ENCODE data around the gene BRD1.
A peak's percentile ranks its signal among the peaks of the same experiment; 100 is the strongest.
"Not testable (repeated sequence)": the region's sequence is repeated elsewhere in the genome, so short reads cannot be mapped to it uniquely, and the experiment has no call there.

The BRD1 gene

GRCh38 chr22:49767355-49768062 is 60.2 kb downstream of the BRD1 start:
- DNase-seq, result peak; percentile 18

GRCh38 chr22:49765951-49766350 is 61.7 kb downstream of the BRD1 start:
- peak; percentile 12 for DNase-seq

- peak; percentile 13 for DNase-seq
Observed at GRCh38 chr22:49765091-49765771, 62.4 kb downstream of the BRD1 start.

GRCh38 chr22:49764127-49764581 is 63.5 kb downstream of the BRD1 start:
- DNase-seq, result peak; percentile 25

- DNase-seq, result no peak
Observed at GRCh38 chr22:49763696-49764095, 64.0 kb downstream of the BRD1 start.

- DNase-seq, result no peak
Observed at GRCh38 chr22:49763138-49763537, 64.5 kb downstream of the BRD1 start.

GRCh38 chr22:49762571-49762970 is 65.1 kb downstream of the BRD1 start:
- DNase-seq, result not testable (repeated sequence)

- no peak for DNase-seq
Observed at GRCh38 chr22:49761836-49762235, 65.8 kb downstream of the BRD1 start.

GRCh38 chr22:49760630-49761571 is 66.8 kb downstream of the BRD1 start:
- peak; percentile 18 for DNase-seq

GRCh38 chr22:49760280-49760629 is 67.4 kb downstream of the BRD1 start:
- no peak for DNase-seq

- no peak for DNase-seq
Observed at GRCh38 chr22:49756676-49757075, 71.0 kb downstream of the BRD1 start.

- no peak for DNase-seq
Observed at GRCh38 chr22:49756201-49756600, 71.5 kb downstream of the BRD1 start.

GRCh38 chr22:49755631-49756001 is 72.1 kb downstream of the BRD1 start:
- DNase-seq, result no peak

- DNase-seq, result no peak
Observed at GRCh38 chr22:49754696-49755630, 72.7 kb downstream of the BRD1 start.

GRCh38 chr22:49753961-49754695 is 73.5 kb downstream of the BRD1 start:
- DNase-seq, result no peak

GRCh38 chr22:49753276-49753890 is 74.3 kb downstream of the BRD1 start:
- no peak for DNase-seq

GRCh38 chr22:49752598-49753091 is 75.0 kb downstream of the BRD1 start:
- DNase-seq, result no peak

GRCh38 chr22:49751966-49752597 is 75.6 kb downstream of the BRD1 start:
- no peak for DNase-seq

- no peak for DNase-seq
Observed at GRCh38 chr22:49751318-49751965, 76.2 kb downstream of the BRD1 start.

Data from femur (tissue), 1 donor.